ENCODE measurements around the gene MYO18A.

MYO18A gene

GRCh38 chr17:29077320-29077719 lies 102.9 kb downstream of the MYO18A start:
- Histone ChIP-seq H3K9me3 (ENCODE audit: insufficient read depth, low read length) (no peaks in the 10 kb centered on the region), H3K4me1 (ENCODE audit: low read length) (no peaks in the 10 kb centered on the region), H3K9ac (ENCODE audit: low read length) (no peak overlapping the region), H3K4me3 (ENCODE audit: low read length) (no peak overlapping the region), H2AFZ (ENCODE audit: low read depth, low read length) (no peak overlapping the region), H4K20me1 (ENCODE audit: insufficient read depth, low read length) (no peaks in the 10 kb centered on the region), H3K27me3 (ENCODE audit: low read depth, low read length) (no peaks in the 10 kb centered on the region), H3K79me2 (ENCODE audit: low read length) (no peaks in the 10 kb centered on the region), H3K36me3 (replicated peaks; ENCODE audit: low read depth, low read length) (no peaks in the 10 kb centered on the region), H3K4me2 (ENCODE audit: low read length) (no peak overlapping the region), H3K27ac (ENCODE audit: low read length) (no peak overlapping the region)
- TF ChIP-seq EZH2phosphoT487 (IDR thresholded peaks at IDR 0.05; ENCODE audit: low read depth): no peak
- no peak for TF ChIP-seq CTCF (IDR thresholded peaks at IDR 0.05; ENCODE audit: low read depth, low read length)

GRCh38 chr17:29076722-29077121 lies 103.5 kb downstream of the MYO18A start:
- Histone ChIP-seq H3K4me1 (ENCODE audit: low read length) (no peaks in the 10 kb centered on the region), H3K4me2 (ENCODE audit: low read length) (no peak overlapping the region), H3K36me3 (replicated peaks; ENCODE audit: low read depth, low read length) (no peaks in the 10 kb centered on the region), H3K4me3 (ENCODE audit: low read length) (no peak overlapping the region), H3K9ac (ENCODE audit: low read length) (no peak overlapping the region), H2AFZ (ENCODE audit: low read depth, low read length) (no peak overlapping the region), H3K9me3 (ENCODE audit: insufficient read depth, low read length) (no peaks in the 10 kb centered on the region), H4K20me1 (ENCODE audit: insufficient read depth, low read length) (no peaks in the 10 kb centered on the region), H3K79me2 (ENCODE audit: low read length) (no peaks in the 10 kb centered on the region), H3K27ac (ENCODE audit: low read length) (no peak overlapping the region), H3K27me3 (ENCODE audit: low read depth, low read length) (no peaks in the 10 kb centered on the region)
- TF ChIP-seq EZH2phosphoT487 (IDR thresholded peaks at IDR 0.05; ENCODE audit: low read depth): no peak
- TF ChIP-seq CTCF (IDR thresholded peaks at IDR 0.05; ENCODE audit: low read depth, low read length): no peak

- no peaks in the 10 kb centered on the region for H4K20me1 ChIP-seq (ENCODE audit: insufficient read depth, low read length)
- TF ChIP-seq EZH2phosphoT487 (IDR thresholded peaks at IDR 0.05; ENCODE audit: low read depth) (no peak), CTCF (IDR thresholded peaks at IDR 0.05; ENCODE audit: low read depth, low read length) (no peak)
- no peak overlapping the region for H3K4me3 ChIP-seq (ENCODE audit: low read length)
- H3K36me3 ChIP-seq (replicated peaks; ENCODE audit: low read depth, low read length): no peaks in the 10 kb centered on the region
- H3K4me2 ChIP-seq (ENCODE audit: low read length): no peak overlapping the region
- H3K4me1 ChIP-seq (ENCODE audit: low read length): no peaks in the 10 kb centered on the region
- H3K9ac ChIP-seq (ENCODE audit: low read length): no peak overlapping the region
- no peak overlapping the region for H2AFZ ChIP-seq (ENCODE audit: low read depth, low read length)
- no peaks in the 10 kb centered on the region for H3K9me3 ChIP-seq (ENCODE audit: insufficient read depth, low read length)
- H3K27me3 ChIP-seq (ENCODE audit: low read depth, low read length): no peaks in the 10 kb centered on the region
- no peaks in the 10 kb centered on the region for H3K79me2 ChIP-seq (ENCODE audit: low read length)
- no peak overlapping the region for H3K27ac ChIP-seq (ENCODE audit: low read length)
Measured at GRCh38 chr17:29076087-29076486, 104.1 kb downstream of the MYO18A start.

- Histone ChIP-seq H3K27me3 (ENCODE audit: low read depth, low read length) (no peaks in the 10 kb centered on the region), H3K9ac (ENCODE audit: low read length) (no peak overlapping the region), H3K4me1 (ENCODE audit: low read length) (no peaks in the 10 kb centered on the region), H3K36me3 (replicated peaks; ENCODE audit: low read depth, low read length) (no peaks in the 10 kb centered on the region), H3K4me3 (ENCODE audit: low read length) (no peak overlapping the region), H4K20me1 (ENCODE audit: insufficient read depth, low read length) (no peaks in the 10 kb centered on the region), H3K27ac (ENCODE audit: low read length) (no peak overlapping the region), H3K4me2 (ENCODE audit: low read length) (no peak overlapping the region), H3K9me3 (ENCODE audit: insufficient read depth, low read length) (no peaks in the 10 kb centered on the region), H3K79me2 (ENCODE audit: low read length) (no peaks in the 10 kb centered on the region), H2AFZ (ENCODE audit: low read depth, low read length) (no peak overlapping the region)
- TF ChIP-seq CTCF (IDR thresholded peaks at IDR 0.05; ENCODE audit: low read depth, low read length) (no peak), EZH2phosphoT487 (IDR thresholded peaks at IDR 0.05; ENCODE audit: low read depth) (no peak)
Measured at GRCh38 chr17:29074488-29074887, 105.7 kb downstream of the MYO18A start.
